ENCODE data around the gene PTH2R.

- peak; percentile 86 for TF ChIP-seq CTCF (conservative IDR thresholded peaks at IDR 0.05; ENCODE audit: low read depth, low read length)
- no peak for TF ChIP-seq EZH2 (IDR thresholded peaks at IDR 0.05; ENCODE audit: low read length, unreplicated experiment)
Measured at GRCh38 chr2:208373460-208374089, 33.0 kb upstream of the PTH2R start.
